Effector CD8-positive, alpha-beta T cell (primary cell): Measurements from ENCODE around the gene PTCD3.

Experiments used
- DNase-seq: peaks from one replicate; lab custom pipeline; 2025; lab: John Stamatoyannopoulos, UW

Gene PTCD3

GRCh38 chr2:86143926-86144685 lies 38.1 kb downstream of the PTCD3 start:
- no peak for DNase-seq

GRCh38 chr2:86147793-86148192 lies 41.8 kb downstream of the PTCD3 start:
- DNase-seq = no peak

- no peak for DNase-seq
Measured at GRCh38 chr2:86150502-86150901, 44.5 kb downstream of the PTCD3 start.

DNA sequence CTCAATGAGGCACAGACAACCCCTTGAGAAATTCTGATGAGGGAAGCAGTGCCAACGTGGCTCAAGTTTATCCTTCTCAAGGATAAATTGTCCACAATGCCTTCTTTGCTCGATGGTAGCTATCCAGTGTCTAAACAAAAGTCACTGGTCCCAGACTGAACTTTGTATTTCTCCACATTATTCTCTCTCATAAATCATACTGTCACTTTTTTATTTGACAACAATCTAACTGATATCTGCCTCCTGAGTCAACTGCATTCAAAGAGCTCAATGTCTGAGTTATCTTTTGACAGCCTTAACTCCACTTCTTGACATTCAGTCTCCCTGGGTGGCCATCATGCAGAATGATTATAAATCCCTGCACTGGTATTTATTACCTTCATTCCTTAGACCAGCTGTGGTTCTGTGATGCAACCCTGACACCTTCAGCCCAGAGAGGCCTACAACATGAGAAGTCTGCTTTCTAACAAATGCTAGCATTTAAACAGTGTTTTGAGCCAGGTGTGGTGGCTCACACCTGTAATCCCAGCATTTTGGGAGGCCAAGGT lies 51.0 kb downstream of the PTCD3 start:
- DNase-seq = no peak

GRCh38 chr2:86158286-86158685 lies 52.3 kb downstream of the PTCD3 start:
- no peak for DNase-seq

DNA sequence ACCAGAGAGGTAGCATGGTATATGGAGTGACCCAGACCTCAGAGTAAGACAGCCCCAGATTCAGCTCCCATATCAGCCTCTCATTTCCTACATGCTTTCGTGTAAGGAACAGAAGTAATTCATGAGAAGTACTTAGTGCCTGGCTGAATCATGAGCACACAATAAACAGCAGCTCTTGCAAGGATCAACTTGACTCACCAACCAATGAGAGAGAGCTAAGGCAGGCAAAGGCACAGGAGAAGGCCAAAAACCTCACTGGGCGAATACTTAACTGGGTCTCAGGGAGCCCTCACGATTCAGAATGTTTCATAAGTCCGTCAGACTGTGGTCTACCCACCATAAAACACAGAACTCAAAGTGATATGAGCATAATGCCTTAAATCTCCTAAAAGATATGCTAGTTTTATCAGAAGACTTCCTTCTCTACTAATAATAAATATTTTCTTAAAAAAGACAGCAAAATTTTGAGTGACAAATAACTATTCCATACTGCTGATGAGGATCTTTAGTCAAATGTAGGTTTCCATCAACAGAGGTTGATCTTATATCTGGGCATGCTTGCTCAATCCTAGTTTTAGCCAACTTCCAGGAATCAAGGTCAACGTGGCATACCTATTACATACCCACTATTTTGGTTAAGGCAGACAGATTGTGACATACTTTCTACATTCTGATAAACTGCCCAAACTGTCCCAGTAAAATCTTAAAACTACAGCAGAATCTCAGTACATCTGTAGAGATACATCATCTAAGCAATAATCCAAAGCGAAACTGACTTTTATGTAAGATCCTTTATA lies 54.3 kb downstream of the PTCD3 start:
- DNase-seq = no peak

DNA sequence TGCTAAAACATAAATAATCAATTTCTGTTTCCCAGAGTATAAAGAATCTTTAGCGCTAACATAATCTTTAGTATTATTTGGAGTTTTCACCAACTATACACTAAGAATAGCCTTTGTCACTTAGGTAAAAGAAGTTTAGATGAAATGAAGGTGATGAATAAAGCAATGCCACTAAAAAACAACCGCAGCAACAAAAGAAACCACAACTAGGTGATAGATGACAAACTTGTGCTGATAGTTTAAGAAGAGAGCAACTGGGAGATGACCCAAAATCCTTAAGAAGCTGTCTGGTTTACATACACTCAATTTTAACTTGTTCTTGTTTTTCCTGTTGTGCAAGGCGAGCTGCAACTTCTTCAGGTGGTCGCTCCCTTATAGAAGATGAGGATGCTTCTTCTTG lies 64.4 kb downstream of the PTCD3 start:
- DNase-seq = no peak

GRCh38 chr2:86171295-86171694 lies 65.3 kb downstream of the PTCD3 start:
- no peak for DNase-seq

DNA sequence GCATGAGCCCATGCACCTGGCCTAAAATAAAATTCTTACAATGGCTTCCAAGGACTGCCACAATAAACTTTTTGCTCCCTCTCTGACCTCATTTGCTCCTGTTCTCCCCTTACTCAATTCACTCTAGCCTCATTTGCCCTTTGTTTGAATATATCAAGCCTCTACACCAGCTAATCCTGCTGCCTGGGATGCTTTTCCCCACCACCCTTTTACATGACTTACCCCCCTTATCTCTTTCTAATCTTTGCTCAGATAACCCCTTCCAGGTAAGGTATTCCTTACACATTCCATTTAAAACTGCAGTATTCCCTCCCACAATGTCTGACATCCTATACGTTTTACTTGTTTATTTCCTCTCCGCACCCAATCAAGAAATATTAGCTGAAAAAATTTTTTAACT lies 66.6 kb downstream of the PTCD3 start:
- DNase-seq = no peak

DNA sequence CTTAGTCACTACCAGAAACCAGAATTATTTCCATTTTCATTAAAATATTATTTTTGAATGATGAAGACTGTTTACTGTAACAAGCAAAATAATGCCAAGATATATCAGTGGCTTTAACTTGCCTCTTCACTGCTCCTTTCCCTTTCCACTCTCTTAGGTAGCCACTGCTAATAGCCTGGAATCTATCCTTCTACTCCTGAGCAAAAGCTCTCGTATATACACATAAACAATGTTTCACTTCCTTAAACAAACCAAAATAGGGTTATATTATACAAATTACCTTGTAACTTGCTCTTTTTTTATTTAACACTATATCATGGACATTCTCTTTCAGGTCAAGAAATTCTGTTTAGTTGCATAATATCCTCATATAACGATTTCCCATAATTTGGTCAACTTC lies 68.4 kb downstream of the PTCD3 start:
- no peak for DNase-seq

- no peak for DNase-seq
Measured at GRCh38 chr2:86175828-86176227, 69.8 kb downstream of the PTCD3 start.

GRCh38 chr2:86176597-86176996 lies 70.6 kb downstream of the PTCD3 start:
- DNase-seq = no peak

GRCh38 chr2:86185517-86186212 lies 79.6 kb downstream of the PTCD3 start:
- no peak for DNase-seq

DNA sequence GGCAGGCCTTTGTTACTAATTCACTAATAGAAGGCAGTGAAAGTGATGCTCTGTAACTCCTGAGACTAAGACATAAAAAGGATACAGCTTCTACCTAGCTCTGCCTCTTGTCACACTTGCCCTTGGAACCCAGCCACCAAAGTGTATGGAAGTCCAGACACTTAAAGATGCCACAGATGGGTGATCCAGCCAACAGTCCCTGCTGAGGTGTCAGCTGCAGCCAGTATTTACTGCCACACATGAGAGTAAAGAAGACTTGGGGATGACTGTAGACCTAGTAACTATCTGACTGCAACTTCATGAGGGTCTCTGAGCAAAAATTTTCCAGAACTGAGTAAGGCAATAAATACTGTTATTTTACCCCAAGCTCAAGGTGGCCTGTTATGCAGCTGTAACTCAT lies 80.4 kb downstream of the PTCD3 start:
- no peak for DNase-seq

DNA sequence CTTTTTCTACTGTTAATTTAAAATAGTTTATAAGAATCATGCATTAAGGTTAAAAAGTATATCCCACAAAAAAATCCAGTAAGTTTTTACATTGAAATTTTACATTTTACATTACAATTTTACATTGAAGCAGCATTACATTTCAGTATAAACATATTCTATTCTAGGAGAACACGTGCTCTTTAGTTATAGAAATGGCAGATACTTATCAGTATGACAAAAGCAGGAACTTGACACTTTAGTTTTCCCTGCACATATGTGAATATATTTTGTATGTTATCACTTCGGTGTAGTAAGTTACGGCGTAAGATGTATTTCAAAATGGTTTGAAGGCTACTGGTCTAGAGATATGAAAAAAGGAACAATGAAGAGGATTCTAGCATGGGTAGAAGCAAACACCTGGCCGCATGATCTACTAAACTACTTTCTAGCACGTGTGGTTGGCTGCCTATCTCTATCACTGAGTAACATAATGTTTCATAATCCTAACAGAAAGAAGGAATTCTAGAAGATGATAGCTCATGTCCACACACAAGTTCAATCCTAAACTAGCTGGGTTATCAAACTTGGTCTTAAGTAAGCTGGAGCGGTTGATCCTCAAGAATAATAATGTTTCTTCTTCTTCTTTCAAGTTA lies 83.9 kb downstream of the PTCD3 start:
- DNase-seq = no peak
